Activated CD8-positive, alpha-beta memory T cell treated with anti-CD3 and anti-CD28 coated beads, Interleukin-2, amount 50 U/mL, for 4 hours (primary cell): ENCODE data around the gene SELE.

Experiments used
- DNase-seq: peaks from one replicate; pipeline ENCODE4 v3.0.0-alpha.2; 2020

Gene SELE

GRCh38 chr1:169680377-169681019, 53.4 kb downstream of the SELE start:
- DNase-seq: peak; percentile 57

- no peak for DNase-seq
Observed at GRCh38 chr1:169679692-169680091, 54.2 kb downstream of the SELE start.

DNA sequence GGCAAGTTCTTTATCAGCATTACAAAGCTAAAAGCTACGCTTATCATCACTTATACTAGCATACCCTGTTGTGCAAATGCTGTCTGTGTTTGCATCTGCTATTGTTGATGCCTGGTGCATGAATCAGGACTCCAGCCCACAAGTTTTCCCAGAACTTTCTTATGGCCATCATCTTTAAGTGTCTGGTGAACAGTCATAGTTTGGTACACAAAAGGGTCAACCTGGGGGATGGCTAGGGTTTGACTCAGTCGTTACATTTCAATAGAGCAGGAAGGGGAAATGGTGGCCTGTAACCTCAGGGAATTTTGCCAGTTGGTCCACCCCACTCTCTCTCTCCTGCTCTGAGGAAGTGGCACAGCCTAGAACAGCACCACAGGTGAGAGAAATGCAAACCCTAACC, 57.9 kb downstream of the SELE start:
- DNase-seq: no peak
